HG02852 (cell line): ENCODE data around the gene JPH4.

Experiments
- ATAC-seq: cut with Tn5 transposase; IDR thresholded peaks from one replicate; pipeline ENCODE4 v1.9.1; 2021; ENCODE audit warnings: mild to moderate bottlenecking, moderate library complexity; ENCODE audit not compliant: unreplicated experiment

JPH4 gene

GRCh38 chr14:23565626-23566025 is 13.0 kb downstream of the JPH4 start:
- ATAC-seq, result no peak

- no peak for ATAC-seq
These were observed 13.7 kb downstream of the JPH4 start for GRCh38 chr14:23564876-23565275.

- ATAC-seq, result no peak
These were observed 14.3 kb downstream of the JPH4 start for GRCh38 chr14:23564181-23564812.

- ATAC-seq, result no peak
These were observed 15.0 kb downstream of the JPH4 start for GRCh38 chr14:23563473-23564180.

- no peak for ATAC-seq
These were observed 15.6 kb downstream of the JPH4 start for GRCh38 chr14:23562822-23563472.

- no peak for ATAC-seq
These were observed 16.4 kb downstream of the JPH4 start for GRCh38 chr14:23561873-23562821.

GRCh38 chr14:23561259-23561658 is 17.3 kb downstream of the JPH4 start:
- ATAC-seq, result no peak

- ATAC-seq, result no peak
These were observed 18.6 kb downstream of the JPH4 start for GRCh38 chr14:23559926-23560520.

GRCh38 chr14:23559010-23559925 is 19.3 kb downstream of the JPH4 start:
- no peak for ATAC-seq

GRCh38 chr14:23558346-23559009 is 20.1 kb downstream of the JPH4 start:
- ATAC-seq, result no peak

- no peak for ATAC-seq
These were observed 20.6 kb downstream of the JPH4 start for GRCh38 chr14:23557946-23558345.

GRCh38 chr14:23557521-23557920 is 21.1 kb downstream of the JPH4 start:
- no peak for ATAC-seq

- ATAC-seq, result no peak
These were observed 21.7 kb downstream of the JPH4 start for GRCh38 chr14:23556700-23557440.

- ATAC-seq, result peak; percentile 87
These were observed 22.5 kb downstream of the JPH4 start, which contains the start of gene THTPA for GRCh38 chr14:23555882-23556699. Gene THTPA, plus strand, starts transcription at chr14:23556271. Its CDS starts 487 bp downstream, at chr14:23556758.

- no peak for ATAC-seq
These were observed 23.1 kb downstream of the JPH4 start for GRCh38 chr14:23555533-23555881.

- peak; percentile 51 for ATAC-seq
These were observed 27.1 kb downstream of the JPH4 start, which contains the start of gene ZFHX2 for GRCh38 chr14:23551266-23552028. Gene ZFHX2, minus strand, starts transcription at chr14:23551765. Its CDS starts 16,440 bp downstream, at chr14:23535325.
